ENCODE measurements around the gene ZDHHC7. TPM values are rescaled to one million over a fixed set of nuclear protein-coding genes. Genes with fewer than 3 reads are reported as not detected.

The ZDHHC7 gene
- total RNA-seq, 1 donor from 2014 or later, result 26.9 TPM

DNA sequence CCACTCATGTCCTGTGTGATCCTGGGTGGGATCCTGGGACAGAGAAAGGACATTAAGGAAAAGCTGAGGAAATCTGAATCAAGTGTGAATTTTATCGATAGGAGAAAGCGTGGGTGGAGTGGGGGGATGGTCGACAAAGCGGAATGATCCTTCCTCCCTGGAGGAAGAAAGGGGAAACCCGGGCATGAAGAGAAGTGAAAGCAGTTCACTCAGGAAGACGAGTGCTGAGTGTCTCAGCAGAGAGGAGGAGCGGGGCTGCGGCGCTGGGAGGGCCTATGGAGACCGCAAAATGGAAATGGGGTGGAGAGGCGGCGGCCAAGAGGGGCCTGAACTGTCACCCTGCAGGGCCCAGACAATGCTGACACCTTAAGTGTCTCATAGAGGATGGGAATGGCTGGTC is 8.7 kb downstream of the ZDHHC7 start:
- POLR2A ChIA-PET, result no interaction called here
- peak; percentile 50 for ATAC-seq (ENCODE audit: low read depth)
- Mint-ChIP-seq H3K27ac (no peak overlapping the region), H3K4me3 (peak overlapping the region; percentile 47), H3K4me1 (peaks cover 52% of the 10 kb centered on the region), H3K36me3 (ENCODE audit: low read depth) (peaks cover 28% of the 10 kb centered on the region), H3K27me3 (no peaks in the 10 kb centered on the region), H3K9me3 (no peaks in the 10 kb centered on the region)
- DNase-seq, result no peak
- CTCF ChIA-PET, result no interaction called here
- TF ChIP-seq, protein P1, sequence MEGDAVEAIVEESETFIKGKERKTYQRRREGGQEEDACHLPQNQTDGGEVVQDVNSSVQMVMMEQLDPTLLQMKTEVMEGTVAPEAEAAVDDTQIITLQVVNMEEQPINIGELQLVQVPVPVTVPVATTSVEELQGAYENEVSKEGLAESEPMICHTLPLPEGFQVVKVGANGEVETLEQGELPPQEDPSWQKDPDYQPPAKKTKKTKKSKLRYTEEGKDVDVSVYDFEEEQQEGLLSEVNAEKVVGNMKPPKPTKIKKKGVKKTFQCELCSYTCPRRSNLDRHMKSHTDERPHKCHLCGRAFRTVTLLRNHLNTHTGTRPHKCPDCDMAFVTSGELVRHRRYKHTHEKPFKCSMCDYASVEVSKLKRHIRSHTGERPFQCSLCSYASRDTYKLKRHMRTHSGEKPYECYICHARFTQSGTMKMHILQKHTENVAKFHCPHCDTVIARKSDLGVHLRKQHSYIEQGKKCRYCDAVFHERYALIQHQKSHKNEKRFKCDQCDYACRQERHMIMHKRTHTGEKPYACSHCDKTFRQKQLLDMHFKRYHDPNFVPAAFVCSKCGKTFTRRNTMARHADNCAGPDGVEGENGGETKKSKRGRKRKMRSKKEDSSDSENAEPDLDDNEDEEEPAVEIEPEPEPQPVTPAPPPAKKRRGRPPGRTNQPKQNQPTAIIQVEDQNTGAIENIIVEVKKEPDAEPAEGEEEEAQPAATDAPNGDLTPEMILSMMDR (IDR thresholded peaks at IDR 0.05), result no peak
- intact Hi-C loops (cut with micrococcal nuclease), result no loop called here

DNA sequence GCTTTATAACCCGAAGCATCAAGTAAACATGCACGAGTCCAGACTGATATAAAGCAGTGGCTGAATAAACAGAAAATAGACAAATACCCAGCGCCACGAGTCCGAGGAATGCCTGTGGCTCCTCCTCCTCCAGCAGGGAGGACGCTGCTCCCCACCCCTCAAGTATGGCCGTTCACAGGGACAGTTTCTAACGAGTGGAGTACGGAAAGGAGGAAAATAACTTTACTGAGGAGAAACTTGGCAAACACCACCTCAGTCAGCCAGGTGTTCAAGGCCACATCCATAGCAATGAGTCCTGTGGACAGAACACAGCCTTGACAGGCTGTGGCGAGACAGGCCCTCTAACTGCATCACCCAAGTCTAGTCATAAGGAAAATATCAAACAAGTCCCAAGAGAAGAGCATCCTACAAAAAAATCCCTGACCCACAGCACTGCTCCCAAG is 9.2 kb downstream of the ZDHHC7 start:
- H3K27ac Mint-ChIP-seq, result no peak overlapping the region
- no peaks in the 10 kb centered on the region for H3K27me3 Mint-ChIP-seq
- intact Hi-C loops (cut with micrococcal nuclease), result no loop called here
- POLR2A ChIA-PET, result no interaction called here
- peaks cover 48% of the 10 kb centered on the region for H3K4me1 Mint-ChIP-seq
- DNase-seq (no peak), ATAC-seq (ENCODE audit: low read depth) (no peak)
- peak overlapping the region; percentile 12 for H3K4me3 Mint-ChIP-seq
- H3K36me3 Mint-ChIP-seq (ENCODE audit: low read depth), result peaks cover 26% of the 10 kb centered on the region
- TF ChIP-seq, protein P1 (IDR thresholded peaks at IDR 0.05), result no peak
- CTCF ChIA-PET, result no interaction called here
- H3K9me3 Mint-ChIP-seq, result no peaks in the 10 kb centered on the region

- intact Hi-C loops (cut with micrococcal nuclease), result no loop called here
- POLR2A ChIA-PET, result no interaction called here
- Mint-ChIP-seq H3K27ac (no peak overlapping the region), H3K4me3 (no peak overlapping the region), H3K27me3 (no peaks in the 10 kb centered on the region), H3K9me3 (no peaks in the 10 kb centered on the region), H3K4me1 (peaks cover 48% of the 10 kb centered on the region), H3K36me3 (ENCODE audit: low read depth) (peaks cover 31% of the 10 kb centered on the region)
- CTCF ChIA-PET, result no interaction called here
- no peak for ATAC-seq (ENCODE audit: low read depth)
- TF ChIP-seq, protein P1 (IDR thresholded peaks at IDR 0.05), result no peak
- DNase-seq, result no peak
Observed at GRCh38 chr16:84999857-85000480, 11.4 kb downstream of the ZDHHC7 start.

- Mint-ChIP-seq H3K36me3 (ENCODE audit: low read depth) (peaks cover 38% of the 10 kb centered on the region), H3K4me3 (no peak overlapping the region), H3K27me3 (no peaks in the 10 kb centered on the region), H3K4me1 (peaks cover 46% of the 10 kb centered on the region), H3K9me3 (no peaks in the 10 kb centered on the region), H3K27ac (no peak overlapping the region)
- TF ChIP-seq, protein P1 (IDR thresholded peaks at IDR 0.05), result no peak
- POLR2A ChIA-PET, result no interaction called here
- no peak for ATAC-seq (ENCODE audit: low read depth)
- CTCF ChIA-PET, result interaction anchor here (1.4 kb wide), 1 partner anchor 28 kb away, joined by 3 read pairs; no protein-coding TSS in a partner anchor
- intact Hi-C loops (cut with micrococcal nuclease), result no loop called here
- DNase-seq, result no peak
Observed at GRCh38 chr16:84999200-84999599, 12.1 kb downstream of the ZDHHC7 start.

GRCh38 chr16:84996365-84996764 is 15.0 kb downstream of the ZDHHC7 start:
- no peak for ATAC-seq (ENCODE audit: low read depth)
- Mint-ChIP-seq H3K4me1 (peaks cover 22% of the 10 kb centered on the region), H3K36me3 (ENCODE audit: low read depth) (peaks cover 54% of the 10 kb centered on the region), H3K9me3 (no peaks in the 10 kb centered on the region), H3K27me3 (no peaks in the 10 kb centered on the region), H3K27ac (no peak overlapping the region), H3K4me3 (no peak overlapping the region)
- no peak for DNase-seq
- intact Hi-C loops (cut with micrococcal nuclease), result no loop called here
- TF ChIP-seq, protein P1 (IDR thresholded peaks at IDR 0.05), result no peak
- POLR2A ChIA-PET, result no interaction called here
- CTCF ChIA-PET, result no interaction called here

All from activated B cell treated with CpG ODN at 0.5 μM for 24 hours (primary cell).